WTC11 (cell line): ENCODE results near the gene ADCYAP1. TPM values are rescaled to one million over a fixed set of nuclear protein-coding genes. Genes with fewer than 3 reads are reported as not detected.

Source experiments
- ATAC-seq: fragments of 200-7000 bp; cut with Tn5 transposase; 2 replicates; pipeline ENCODE4 v1.10.0; 2021; ENCODE audit warnings: mild to moderate bottlenecking, moderate library complexity
- CTCF ChIA-PET: fragments of 300-600 bp; sonication (Branson Sonifier 250); formaldehyde crosslinking; loops from one replicate; lab custom pipeline; 2021; ENCODE audit warnings: antibody characterized with exemption; lab: Charles Lee
- POLR2A ChIA-PET: fragments of 350-600 bp; sonication (Branson Sonifier 250); formaldehyde crosslinking; loops from one replicate; lab custom pipeline; 2021; ENCODE audit warnings: antibody characterized with exemption; lab: Charles Lee
- DNase-seq: peaks from one replicate; pipeline ENCODE4 v3.0.0; 2021; ENCODE audit warnings: low spot score
- H3K27ac Mint-ChIP-seq: 2 replicates; pipeline ENCODE4 v1.8.0; 2021; ENCODE audit warnings: mixed read lengths
- H3K27me3 Mint-ChIP-seq: 2 replicates; pipeline ENCODE4 v1.8.0; 2021; ENCODE audit warnings: low read depth, mild to moderate bottlenecking, moderate library complexity, mixed read lengths
- H3K36me3 Mint-ChIP-seq: 2 replicates; pipeline ENCODE4 v1.8.0; 2021; ENCODE audit warnings: mixed read lengths
- H3K4me1 Mint-ChIP-seq: 2 replicates; pipeline ENCODE4 v1.8.0; 2022; ENCODE audit warnings: mixed read lengths
- H3K4me3 Mint-ChIP-seq: 2 replicates; pipeline ENCODE4 v1.8.0; 2021; ENCODE audit warnings: mild to moderate bottlenecking, moderate library complexity, mixed read lengths
- H3K9me3 Mint-ChIP-seq: 2 replicates; pipeline ENCODE4 v1.8.0; 2021; ENCODE audit warnings: mixed read lengths
- AR ChIP-seq: fragments of 250-450 bp; sonication (Bioruptor Pico); IDR thresholded peaks from 2 replicates; pipeline ENCODE4 v1.9.0; 2021; ENCODE audit warnings: mild to moderate bottlenecking
- ATF2 ChIP-seq: sonication (generic); formaldehyde crosslinking; IDR thresholded peaks from 2 replicates; pipeline ENCODE4 v1.8.1; 2022; ENCODE audit warnings: low read depth, missing genetic modification reagents, borderline replicate concordance
- E2F4 ChIP-seq: sonication (generic); formaldehyde crosslinking; IDR thresholded peaks from 2 replicates; pipeline ENCODE4 v1.8.1; 2022; ENCODE audit warnings: low read depth, mild to moderate bottlenecking, moderate library complexity, missing genetic modification reagents, borderline replicate concordance
- EMX1 ChIP-seq: fragments of 250-450 bp; sonication (Bioruptor Pico); IDR thresholded peaks from 2 replicates; pipeline ENCODE4 v1.8.0; 2021; ENCODE audit warnings: mild to moderate bottlenecking
- FOXK1 ChIP-seq: sonication (generic); formaldehyde crosslinking; IDR thresholded peaks from 2 replicates; pipeline ENCODE4 v1.8.0; 2022; ENCODE audit warnings: mild to moderate bottlenecking, moderate library complexity, missing genetic modification reagents
- HMGA2 ChIP-seq: fragments of 250-450 bp; sonication (Bioruptor Pico); IDR thresholded peaks from 2 replicates; pipeline ENCODE4 v1.4.0; 2021; ENCODE audit warnings: mild to moderate bottlenecking, moderate library complexity
- JUN ChIP-seq: sonication (generic); formaldehyde crosslinking; IDR thresholded peaks from 2 replicates; pipeline ENCODE4 v1.8.0; 2023; ENCODE audit warnings: mild to moderate bottlenecking, missing genetic modification reagents
- MAX ChIP-seq: sonication (generic); formaldehyde crosslinking; IDR thresholded peaks from 2 replicates; pipeline ENCODE4 v1.8.0; 2022; ENCODE audit warnings: mild to moderate bottlenecking, missing genetic modification reagents
- NFATC4 ChIP-seq: fragments of 250-450 bp; sonication (Bioruptor Pico); IDR thresholded peaks from 2 replicates; pipeline ENCODE4 v1.9.0; 2021; ENCODE audit warnings: mild to moderate bottlenecking
- NR2C2 ChIP-seq: sonication (generic); formaldehyde crosslinking; IDR thresholded peaks from 2 replicates; pipeline ENCODE4 v1.8.0; 2022; ENCODE audit warnings: mild to moderate bottlenecking, missing genetic modification reagents
- PRDM15 ChIP-seq: sonication (generic); formaldehyde crosslinking; IDR thresholded peaks from 2 replicates; pipeline ENCODE4 v1.8.0; 2022; ENCODE audit warnings: missing genetic modification reagents
- SMAD4 ChIP-seq: sonication (generic); formaldehyde crosslinking; IDR thresholded peaks from 2 replicates; pipeline ENCODE4 v1.8.0; 2022; ENCODE audit warnings: mild to moderate bottlenecking, missing genetic modification reagents
- TEAD4 ChIP-seq: sonication (generic); formaldehyde crosslinking; IDR thresholded peaks from 2 replicates; pipeline ENCODE4 v1.8.0; 2022; ENCODE audit warnings: mild to moderate bottlenecking, missing genetic modification reagents
- ZNF121 ChIP-seq: sonication (generic); formaldehyde crosslinking; IDR thresholded peaks from 2 replicates; pipeline ENCODE4 v1.8.0; 2023; ENCODE audit warnings: missing genetic modification reagents
- ZNF263 ChIP-seq: sonication (generic); formaldehyde crosslinking; IDR thresholded peaks from 2 replicates; pipeline ENCODE4 v1.8.1; 2022; ENCODE audit warnings: low read depth, mild to moderate bottlenecking, moderate library complexity, missing genetic modification reagents
- ZNF425 ChIP-seq: fragments of 250-450 bp; sonication (Bioruptor Pico); conservative IDR thresholded peaks from 2 replicates; pipeline ENCODE4 v1.9.0; 2021; ENCODE audit warnings: mild to moderate bottlenecking
- ZNF532 ChIP-seq: fragments of 250-450 bp; sonication (Bioruptor Pico); IDR thresholded peaks from 2 replicates; pipeline ENCODE4 v1.9.0; 2021; ENCODE audit warnings: mild to moderate bottlenecking, borderline replicate concordance
- ZSCAN18 ChIP-seq: fragments of 250-450 bp; sonication (Bioruptor Pico); IDR thresholded peaks from 2 replicates; pipeline ENCODE4 v2.1.2; 2022; ENCODE audit warnings: mild to moderate bottlenecking, moderate library complexity
- total RNA-seq: library from RNA; stranded (reverse); gene quantifications from 3 replicates; pipeline ENCODE4 v1.2.3, GENCODE V29; 2021

The ADCYAP1 gene
- total RNA-seq, 1 experiment from 2014 or later: not detected

GRCh38 chr18:941331-941730, 36.7 kb downstream of the ADCYAP1 start:
- ChIA-PET POLR2A (no interaction called here), CTCF (interaction anchor here (1.0 kb wide), 1 partner anchor 12 kb away, joined by 3 read pairs; no protein-coding TSS in a partner anchor)
- peaks cover 9% of the 10 kb centered on the region for H3K4me1 Mint-ChIP-seq
- no peak overlapping the region for H3K4me3 Mint-ChIP-seq
- no peak overlapping the region for H3K27ac Mint-ChIP-seq
- ATAC-seq (no peak), DNase-seq (no peak)
- no peaks in the 10 kb centered on the region for H3K9me3 Mint-ChIP-seq
- no peaks in the 10 kb centered on the region; the same call in 1 of the 2 replicates for H3K27me3 Mint-ChIP-seq
- no peaks in the 10 kb centered on the region for H3K36me3 Mint-ChIP-seq
- TF ChIP-seq E2F4 (CRISPR knock-in tag) (no peak), ZNF121 (CRISPR knock-in tag) (no peak), TEAD4 (CRISPR knock-in tag) (no peak), JUN (CRISPR knock-in tag) (no peak), FOXK1 (CRISPR knock-in tag) (no peak), MAX (CRISPR knock-in tag) (no peak), NR2C2 (CRISPR knock-in tag) (no peak), HMGA2 (no peak), ATF2 (CRISPR knock-in tag) (no peak), PRDM15 (CRISPR knock-in tag) (no peak), AR (CRISPR knock-in tag) (no peak), ZNF263 (CRISPR knock-in tag) (no peak), NFATC4 (CRISPR knock-in tag) (no peak), SMAD4 (CRISPR knock-in tag) (no peak), ZNF425 (no peak), ZNF532 (CRISPR knock-in tag) (no peak), ZSCAN18 (CRISPR knock-in tag) (no peak), EMX1 (no peak)
- TF ChIP-seq, all 79 proteins: peak for 0
